Vagina (tissue), 2 donors: ENCODE measurements around the gene PTPN21. TPM values are rescaled to one million over a fixed set of nuclear protein-coding genes. Genes with fewer than 3 reads are reported as not detected.

Experiments
- DNase-seq, 2 donors: peaks; one replicate each; pipeline ENCODE4 v3.0.0-alpha.2; 2017; ENCODE audit errors: extremely low spot score in 2 of 2
- H3K27ac ChIP-seq: fragments of 200-600 bp; sonication (generic); one replicate; pipeline ENCODE4 v1.5.1; 2019
- H3K27me3 ChIP-seq: fragments of 200-600 bp; sonication (generic); one replicate; pipeline ENCODE4 v1.5.1; 2019
- H3K36me3 ChIP-seq, 2 donors: fragments of 200-600 bp; sonication (generic); one replicate each; pipeline ENCODE4 v1.5.1; 2017 to 2019
- H3K4me1 ChIP-seq: fragments of 200-600 bp; sonication (generic); one replicate; pipeline ENCODE4 v1.5.1; 2019
- H3K4me3 ChIP-seq, 2 donors: fragments of 200-600 bp; sonication (generic); 1 replicate in 1 of 2; 2 replicates in 1 of 2; pipeline ENCODE4 v1.5.1; 2016 to 2019
- H3K9me3 ChIP-seq: fragments of 200-600 bp; sonication (generic); one replicate; pipeline ENCODE4 v1.5.1; 2019
- CTCF ChIP-seq, 3 experiments: fragments of 450-650 bp in 2 of 3; fragments of 200-600 bp in 1 of 3; sonication (generic) in 1 of 3; IDR thresholded peaks; one replicate each; pipeline ENCODE4 v1.5.1; 2017 to 2019; ENCODE audit warnings: antibody characterized with exemption in 3 of 3, mild to moderate bottlenecking in 2 of 3, moderate library complexity in 2 of 3
- POLR2A ChIP-seq, 2 donors: fragments of 450-650 bp; IDR thresholded peaks; one replicate each; pipeline ENCODE4 v1.6.1; 2017; ENCODE audit warnings: antibody characterized with exemption in 2 of 2, mild to moderate bottlenecking in 2 of 2, moderate library complexity in 2 of 2
- POLR2AphosphoS5 ChIP-seq, 2 donors: sonication (generic); formaldehyde crosslinking; IDR thresholded peaks; one replicate each; pipeline ENCODE4 v1.9.0; 2017; ENCODE audit warnings: antibody characterized with exemption in 2 of 2, mild to moderate bottlenecking in 2 of 2, low read depth in 1 of 2; ENCODE audit not compliant: insufficient read depth in 1 of 2
- intact Hi-C: fragments of 100-400 bp; cut with DNase I; formaldehyde crosslinking; loops from one replicate; pipeline ENCODE4 v1.15.1; 2023
- total RNA-seq: library from RNA; depleted of rRNA; stranded (reverse); fragments of >200 nt; gene quantifications from one replicate; pipeline ENCODE4 v1.2.3, GENCODE V29; 2016

Gene PTPN21
- total RNA-seq, 1 donor from 2014 or later = 15.2 TPM

- H3K36me3 ChIP-seq = peaks cover 0 to 25% of the 10 kb centered on the region in 2 donors
- no peak overlapping the region for H3K27ac ChIP-seq
- TF ChIP-seq POLR2A (IDR thresholded peaks at IDR 0.05) (no peak), POLR2AphosphoS5 (IDR thresholded peaks at IDR 0.05; ENCODE audit: insufficient read depth in 1 of 2, low read depth in 1 of 2) (no peak), CTCF (IDR thresholded peaks at IDR 0.05) (no peak)
- intact Hi-C loops = no loop called here
- no peaks in the 10 kb centered on the region for H3K27me3 ChIP-seq
- peaks cover 25% of the 10 kb centered on the region for H3K4me1 ChIP-seq
- no peak for DNase-seq
- no peak overlapping the region for H3K4me3 ChIP-seq
- H3K9me3 ChIP-seq = no peaks in the 10 kb centered on the region
Observed at GRCh38 chr14:88565427-88565826, 10.6 kb upstream of the PTPN21 start.

- Histone ChIP-seq H3K36me3 (peaks cover 0 to 14% of the 10 kb centered on the region in 2 donors), H3K4me3 (peak overlapping the region; percentile 92 to 99), H3K4me1 (peaks cover 25% of the 10 kb centered on the region), H3K27ac (peak overlapping the region; percentile 86), H3K9me3 (no peaks in the 10 kb centered on the region), H3K27me3 (no peaks in the 10 kb centered on the region)
- DNase-seq = no peak
- intact Hi-C loops = no loop called here
- TF ChIP-seq CTCF (IDR thresholded peaks at IDR 0.05) (no peak), POLR2A (IDR thresholded peaks at IDR 0.05) (no peak), POLR2AphosphoS5 (IDR thresholded peaks at IDR 0.05; ENCODE audit: insufficient read depth in 1 of 2, low read depth in 1 of 2) (no peak)
Observed at GRCh38 chr14:88563845-88564244, 9.0 kb upstream of the PTPN21 start.

DNA sequence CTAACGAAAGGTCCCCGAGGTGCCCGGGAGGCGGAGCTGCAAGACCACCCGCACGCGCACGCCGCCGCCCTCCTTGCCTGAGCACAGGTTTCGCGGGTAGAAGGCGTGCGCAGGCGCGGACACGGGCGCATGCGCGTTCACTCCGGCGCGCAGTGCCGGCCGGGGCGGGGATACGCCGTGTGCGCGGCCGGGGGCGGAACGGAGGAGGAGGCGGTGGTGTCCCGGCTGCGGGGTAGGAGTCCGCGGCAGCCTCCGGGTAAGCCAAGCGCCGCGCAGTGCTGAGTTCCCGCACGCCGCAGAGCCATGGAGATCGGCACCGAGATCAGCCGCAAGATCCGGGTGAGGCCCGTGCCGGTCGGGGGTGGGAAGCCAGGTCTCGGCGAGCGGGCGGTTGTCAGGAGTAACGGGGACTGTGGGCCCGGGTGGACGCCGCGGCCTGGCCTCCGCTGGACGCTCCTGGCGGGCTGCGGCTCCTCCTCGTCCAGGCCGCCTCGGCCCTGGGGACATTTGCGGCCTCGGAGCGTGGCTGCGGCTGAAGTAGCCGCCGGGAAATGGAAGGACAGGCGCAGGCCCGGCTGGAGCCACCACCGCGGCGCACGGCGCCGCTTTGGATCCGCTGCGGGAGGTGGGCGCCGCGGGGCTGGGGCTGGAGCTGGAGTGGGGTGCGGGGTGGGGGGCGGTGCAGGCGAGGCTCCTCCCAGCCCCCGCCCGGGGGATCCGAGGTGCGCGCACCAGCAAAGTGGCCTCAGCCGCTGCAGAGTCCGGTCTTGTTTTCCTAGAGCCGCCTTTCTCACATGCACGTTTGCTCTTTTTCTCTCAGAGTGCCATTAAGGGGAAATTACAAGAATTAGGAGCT lies 8.3 kb upstream of the PTPN21 start, which contains the start of gene ZC3H14:
TSS of gene ZC3H14 (plus strand) at position 207 of the 856 bp plus-strand sequence. CDS start at position 304, 97 bp downstream.
- peaks cover 25% of the 10 kb centered on the region for H3K4me1 ChIP-seq
- H3K4me3 ChIP-seq = peak within 1 kb of the TSS; percentile 92 to 99
- intact Hi-C loops = no loop called here
- no peaks in the 10 kb centered on the region for H3K27me3 ChIP-seq
- TF ChIP-seq POLR2AphosphoS5 (IDR thresholded peaks at IDR 0.05; ENCODE audit: insufficient read depth in 1 of 2, low read depth in 1 of 2) = peak in 1 of 2 donors; percentile 90
- no peak for TF ChIP-seq CTCF (IDR thresholded peaks at IDR 0.05)
- TF ChIP-seq POLR2A (IDR thresholded peaks at IDR 0.05) = peak in 1 of 2 donors; percentile 58
- H3K9me3 ChIP-seq = no peaks in the 10 kb centered on the region
- no peak for DNase-seq
- peak within 1 kb of the TSS; percentile 86 for H3K27ac ChIP-seq
- peaks cover 0 to 6% of the 10 kb centered on the region in 2 donors for H3K36me3 ChIP-seq

- Histone ChIP-seq H3K27ac (peak overlapping the region; percentile 86), H3K4me3 (peak overlapping the region; percentile 92 to 99), H3K36me3 (peaks cover 0 to under 1% of the 10 kb centered on the region in 2 donors), H3K4me1 (peaks cover 25% of the 10 kb centered on the region), H3K9me3 (no peaks in the 10 kb centered on the region), H3K27me3 (no peaks in the 10 kb centered on the region)
- TF ChIP-seq CTCF (IDR thresholded peaks at IDR 0.05) (no peak), POLR2A (IDR thresholded peaks at IDR 0.05) (no peak), POLR2AphosphoS5 (IDR thresholded peaks at IDR 0.05; ENCODE audit: insufficient read depth in 1 of 2, low read depth in 1 of 2) (no peak)
- no peak for DNase-seq
- intact Hi-C loops = no loop called here
Observed at GRCh38 chr14:88562532-88562830, 7.7 kb upstream of the PTPN21 start.

- no peak for DNase-seq
- no peaks in the 10 kb centered on the region for H3K9me3 ChIP-seq
- H3K4me3 ChIP-seq = no peak overlapping the region
- TF ChIP-seq CTCF (IDR thresholded peaks at IDR 0.05) (peak in 1 of 3 experiments; percentile 9), POLR2AphosphoS5 (IDR thresholded peaks at IDR 0.05; ENCODE audit: insufficient read depth in 1 of 2, low read depth in 1 of 2) (no peak)
- H3K27me3 ChIP-seq = no peaks in the 10 kb centered on the region
- H3K27ac ChIP-seq = no peak overlapping the region
- H3K4me1 ChIP-seq = peaks cover 27% of the 10 kb centered on the region
- intact Hi-C loops = loop anchor here (5.0 kb wide), 1 partner anchor 68 kb away; no protein-coding TSS in a partner anchor
- H3K36me3 ChIP-seq = no peaks in the 10 kb centered on the region
Observed at GRCh38 chr14:88559852-88560251, 5.0 kb upstream of the PTPN21 start.
